Kidney epithelial cell (primary cell): ENCODE measurements around the gene GK2. TPM values are rescaled to one million over a fixed set of nuclear protein-coding genes. Genes with fewer than 3 reads are reported as not detected.

ENCODE experiments used
- DNase-seq: peaks from one replicate; pipeline ENCODE4 v3.0.0-alpha.2; 2010; ENCODE audit warnings: low read depth
- H3K27me3 ChIP-seq: 2 replicates; pipeline ENCODE4 v1.6.0; 2011; ENCODE audit warnings: low read length; ENCODE audit not compliant: control insufficient read depth, insufficient read depth
- H3K36me3 ChIP-seq: 2 replicates; pipeline ENCODE4 v1.5.1; 2011; ENCODE audit warnings: low read length; ENCODE audit not compliant: control insufficient read depth, insufficient read depth
- H3K4me3 ChIP-seq: 2 replicates; pipeline ENCODE4 v1.5.1; 2011; ENCODE audit warnings: low read depth, mild to moderate bottlenecking, control low read depth, low read length
- CTCF ChIP-seq: IDR thresholded peaks from 2 replicates; pipeline ENCODE4 v1.5.1; 2011; ENCODE audit warnings: mild to moderate bottlenecking, moderate library complexity, low read length, control low read depth, inconsistent platforms; ENCODE audit not compliant: insufficient read depth, poor library complexity, severe bottlenecking
- total RNA-seq: library from RNA; depleted of rRNA; stranded (reverse); fragments of >200 nt; gene quantifications from 2 replicates; pipeline ENCODE4 v1.2.3, GENCODE V29; 2015

Gene GK2
- not detected in 2 replicates for total RNA-seq

GRCh38 chr4:79408063-79408462, at the start of gene GK2:
TSS of gene GK2 (minus strand) at chr4:79408228. CDS start at chr4:79408200, 28 bp downstream.
- TF ChIP-seq CTCF: no peak
- Histone ChIP-seq H3K4me3 (no peak within 1 kb of the TSS), H3K36me3 (no peaks in the 10 kb centered on the region), H3K27me3 (no peaks in the 10 kb centered on the region)
- no peak for DNase-seq

- no peak for TF ChIP-seq CTCF
- no peak overlapping the region for H3K4me3 ChIP-seq
Measured at GRCh38 chr4:79455216-79455615, 47.2 kb upstream of the GK2 start.

GRCh38 chr4:79454656-79455055, 46.6 kb upstream of the GK2 start:
- TF ChIP-seq CTCF: no peak

More at GRCh38 chr4:79455216-79455615, 47.2 kb upstream of the GK2 start:
- no peak for DNase-seq
- H3K36me3 ChIP-seq: no peaks in the 10 kb centered on the region
- H3K27me3 ChIP-seq: no peaks in the 10 kb centered on the region

GRCh38 chr4:79450053-79450452, 42.0 kb upstream of the GK2 start:
- no peak for TF ChIP-seq CTCF
- Histone ChIP-seq H3K36me3 (no peaks in the 10 kb centered on the region), H3K4me3 (no peak overlapping the region), H3K27me3 (no peaks in the 10 kb centered on the region)
- DNase-seq: no peak

More at GRCh38 chr4:79454656-79455055, 46.6 kb upstream of the GK2 start:
- H3K27me3 ChIP-seq: no peaks in the 10 kb centered on the region
- DNase-seq: no peak
- no peaks in the 10 kb centered on the region for H3K36me3 ChIP-seq
- H3K4me3 ChIP-seq: no peak overlapping the region

- no peak for TF ChIP-seq CTCF
- no peak for DNase-seq
- H3K27me3 ChIP-seq: no peaks in the 10 kb centered on the region
- no peaks in the 10 kb centered on the region for H3K36me3 ChIP-seq
- H3K4me3 ChIP-seq: no peak overlapping the region
Measured at GRCh38 chr4:79446145-79446544, 38.1 kb upstream of the GK2 start.

- Histone ChIP-seq H3K27me3 (no peaks in the 10 kb centered on the region), H3K4me3 (no peak overlapping the region), H3K36me3 (no peaks in the 10 kb centered on the region)
- TF ChIP-seq CTCF: no peak
- no peak for DNase-seq
Measured at GRCh38 chr4:79445371-79445781, 37.3 kb upstream of the GK2 start.
